Smooth muscle cell (in vitro differentiated cells): ENCODE data around the gene MYCN. TPM values are rescaled to one million over a fixed set of nuclear protein-coding genes. Genes with fewer than 3 reads are reported as not detected.

Experiments used
- DNase-seq: peaks from one replicate; lab custom pipeline; 2025; ENCODE audit not compliant: unreplicated experiment; lab: John Stamatoyannopoulos, UW
- H2AFZ ChIP-seq: fragments of 200-600 bp; sonication (generic); 2 replicates; pipeline ENCODE4 v1.6.0; 2016; ENCODE audit warnings: antibody characterized with exemption, low read depth, mild to moderate bottlenecking
- H3F3A ChIP-seq: fragments of 200-600 bp; sonication (generic); 2 replicates; pipeline ENCODE4 v1.6.0; 2017; ENCODE audit warnings: antibody characterized with exemption, low read depth
- H3K27ac ChIP-seq: fragments of 200-600 bp; sonication (generic); 2 replicates; pipeline ENCODE4 v1.5.1; 2016; ENCODE audit warnings: low read depth, mild to moderate bottlenecking
- H3K27me3 ChIP-seq: fragments of 200-600 bp; sonication (generic); 2 replicates; pipeline ENCODE4 v1.6.1; 2016; ENCODE audit warnings: low read depth, mild to moderate bottlenecking
- H3K36me3 ChIP-seq: fragments of 200-600 bp; sonication (generic); 2 replicates; pipeline ENCODE4 v1.5.1; 2016; ENCODE audit warnings: low read depth
- H3K4me1 ChIP-seq: fragments of 200-600 bp; sonication (generic); 2 replicates; pipeline ENCODE4 v1.5.1; 2016; ENCODE audit warnings: low read depth
- H3K4me2 ChIP-seq: fragments of 200-600 bp; sonication (generic); 2 replicates; pipeline ENCODE4 v1.6.0; 2016; ENCODE audit warnings: mild to moderate bottlenecking
- H3K4me3 ChIP-seq: fragments of 200-600 bp; sonication (generic); 2 replicates; pipeline ENCODE4 v1.5.1; 2016; ENCODE audit warnings: mild to moderate bottlenecking
- H3K79me2 ChIP-seq: fragments of 200-600 bp; sonication (generic); 2 replicates; pipeline ENCODE4 v1.6.0; 2016; ENCODE audit warnings: low read depth, mild to moderate bottlenecking
- H3K9ac ChIP-seq: fragments of 200-600 bp; sonication (generic); 2 replicates; pipeline ENCODE4 v1.6.0; 2016; ENCODE audit warnings: low read depth
- H3K9me3 ChIP-seq: fragments of 200-600 bp; sonication (generic); replicated peaks from 2 replicates; pipeline ENCODE4 v1.5.1; 2016; ENCODE audit warnings: low read depth
- H4K20me1 ChIP-seq: fragments of 200-600 bp; sonication (generic); 2 replicates; pipeline ENCODE4 v1.6.0; 2016; ENCODE audit warnings: low read depth
- CTCF ChIP-seq: fragments of 200-600 bp; sonication (generic); IDR thresholded peaks from 2 replicates; pipeline ENCODE4 v1.5.1; 2017; ENCODE audit warnings: borderline replicate concordance, mild to moderate bottlenecking, antibody characterized with exemption; ENCODE audit not compliant: insufficient read depth, poor library complexity, severe bottlenecking
- WGBS: methylation state at CpG from one replicate; pipeline ENCODE4 v1.1.7; 2016; ENCODE audit warnings: low lambda C conversion rate; 5-methylcytosine and 5-hydroxymethylcytosine counted together
- polyA plus RNA-seq: library from polyadenylated mRNA; unstranded; fragments of >200 nt; fragmentation: Nextera tagmentation; extraction: Ambion mirVana; gene quantifications from 2 replicates; pipeline ENCODE4 v1.2.1, GENCODE V29; 2016
- total RNA-seq: library from RNA; depleted of rRNA; stranded (reverse); fragments of >200 nt; gene quantifications from 2 replicates; pipeline ENCODE4 v1.2.3, GENCODE V29; 2014

Gene MYCN
- total and polyA plus RNA-seq, 2 experiments from 2014 or later: 6.9 to 18.3 TPM

DNA sequence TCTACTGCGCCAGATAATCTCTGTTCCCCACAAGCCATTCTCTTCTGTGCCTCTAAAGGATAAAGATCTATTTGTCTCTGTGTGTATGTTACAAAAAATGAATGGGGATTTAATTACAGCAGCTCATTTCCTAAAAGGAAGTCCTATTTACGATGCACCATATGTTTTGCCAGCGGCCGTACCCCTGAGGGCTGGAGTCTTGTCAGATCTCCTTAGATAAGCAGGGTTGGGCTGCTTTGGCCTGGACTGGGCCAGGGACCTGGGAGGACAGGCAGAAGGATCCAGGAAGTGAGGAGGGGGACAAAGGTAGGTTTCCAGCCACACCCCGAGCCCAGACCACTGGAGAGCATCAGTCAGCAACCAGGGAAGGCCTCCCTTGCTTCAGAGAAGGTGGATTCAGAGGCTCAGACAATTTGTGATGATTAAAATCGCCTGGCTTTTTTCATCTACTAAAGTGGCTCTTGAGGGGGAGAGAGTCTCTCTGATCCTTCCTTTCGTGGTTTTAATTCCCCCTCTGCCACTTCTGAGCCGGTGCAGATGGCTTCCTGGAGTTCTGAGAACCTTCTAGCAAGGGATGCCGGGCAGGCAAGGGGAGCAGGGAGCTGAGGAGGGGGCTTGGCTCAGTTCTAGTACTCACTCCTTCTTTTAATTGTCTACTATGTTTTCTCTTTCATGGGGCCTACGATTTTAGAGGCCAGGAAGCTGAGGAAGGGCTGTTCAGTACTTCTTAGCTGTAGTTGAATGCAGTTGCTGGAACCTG, 42.1 kb downstream of the MYCN start:
- WGBS: 61% methylated on average over 10 of the region's 10 CpGs
- no peak overlapping the region for H3K4me3 ChIP-seq
- H3K36me3 ChIP-seq: no peaks in the 10 kb centered on the region
- H3K79me2 ChIP-seq: no peaks in the 10 kb centered on the region
- no peak for TF ChIP-seq CTCF
- no peak overlapping the region for H3K9ac ChIP-seq
- no peaks in the 10 kb centered on the region for H3F3A ChIP-seq
- H3K4me2 ChIP-seq: no peak overlapping the region
- H3K9me3 ChIP-seq: no peaks in the 10 kb centered on the region
- peaks cover 23% of the 10 kb centered on the region for H3K4me1 ChIP-seq
- no peaks in the 10 kb centered on the region for H3K27me3 ChIP-seq
- no peak overlapping the region for H2AFZ ChIP-seq
- no peaks in the 10 kb centered on the region for H4K20me1 ChIP-seq
- no peak overlapping the region for H3K27ac ChIP-seq
- no peak for DNase-seq

DNA sequence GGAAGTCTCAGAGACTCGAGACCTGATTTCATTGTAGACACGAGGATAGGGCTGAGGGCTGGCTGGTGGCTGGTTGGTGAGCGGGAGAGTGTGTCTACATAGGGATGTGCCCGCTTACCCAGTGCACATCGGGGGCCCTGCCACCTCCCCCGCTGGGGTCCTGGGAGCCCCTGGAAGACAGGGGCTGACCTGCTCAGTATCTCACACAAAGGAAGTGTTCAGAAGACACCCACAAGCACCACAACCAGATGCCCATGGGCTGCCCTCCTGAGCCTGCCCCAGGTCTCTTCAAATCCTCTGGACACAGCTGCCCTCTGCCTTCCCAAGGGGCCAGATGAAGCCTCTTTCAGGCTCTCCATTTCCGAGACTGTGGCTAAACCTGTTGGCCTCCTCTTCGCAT, 43.1 kb downstream of the MYCN start:
- H3K4me3 ChIP-seq: no peak overlapping the region
- peaks cover 23% of the 10 kb centered on the region for H3K4me1 ChIP-seq
- H3F3A ChIP-seq: no peaks in the 10 kb centered on the region
- no peaks in the 10 kb centered on the region for H3K36me3 ChIP-seq
- no peak overlapping the region for H3K27ac ChIP-seq
- no peaks in the 10 kb centered on the region for H4K20me1 ChIP-seq
- H3K27me3 ChIP-seq: no peaks in the 10 kb centered on the region
- no peaks in the 10 kb centered on the region for H3K79me2 ChIP-seq
- H3K9ac ChIP-seq: no peak overlapping the region
- no peak overlapping the region for H3K4me2 ChIP-seq
- 87% methylated on average over 8 of the region's 8 CpGs for WGBS
- TF ChIP-seq CTCF: no peak
- no peak overlapping the region for H2AFZ ChIP-seq
- no peak for DNase-seq
- H3K9me3 ChIP-seq: no peaks in the 10 kb centered on the region

DNA sequence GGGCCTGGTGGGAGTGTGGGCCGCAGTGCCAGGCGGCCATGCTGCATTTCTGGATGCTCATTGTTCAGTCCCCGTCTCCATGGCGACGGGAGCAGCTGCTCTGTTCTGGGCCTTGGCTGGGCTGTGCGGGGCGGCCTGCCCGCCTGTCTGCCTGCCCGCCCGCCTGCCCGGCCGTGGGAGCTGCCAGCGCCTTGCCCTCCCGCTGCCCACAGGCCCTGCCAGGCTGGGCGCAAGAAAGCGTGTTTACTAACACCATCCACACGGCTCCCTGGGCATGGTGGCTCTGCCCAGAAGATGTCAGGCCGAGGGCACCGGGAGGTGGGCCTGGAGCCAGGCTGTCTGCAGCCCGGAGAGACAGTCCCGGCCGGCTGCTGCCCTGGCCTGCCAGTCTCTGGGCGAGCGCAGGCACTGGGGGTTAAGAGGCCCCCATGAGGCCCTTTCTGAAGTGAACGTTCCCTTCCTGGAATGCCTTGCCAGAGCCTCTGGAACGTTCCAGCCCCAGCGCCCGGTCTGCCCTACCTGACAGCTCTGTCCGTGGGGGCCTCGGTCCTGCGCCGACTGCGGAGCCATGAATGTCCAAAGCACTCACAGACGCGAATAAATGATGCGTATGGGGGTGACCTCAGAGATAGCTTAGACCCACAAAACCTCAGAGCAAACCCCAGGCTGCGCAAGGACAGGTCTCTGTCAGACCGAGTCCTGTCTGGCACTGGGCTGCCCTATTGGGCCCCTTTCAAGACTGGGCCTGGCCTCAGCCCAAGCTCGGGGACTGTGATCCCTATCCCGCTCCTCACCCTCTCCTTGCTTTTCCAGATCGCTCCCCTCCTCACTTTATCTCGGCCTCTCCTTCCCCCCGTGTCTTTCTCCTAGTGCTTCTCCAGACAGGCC, 44.3 kb downstream of the MYCN start:
- Histone ChIP-seq H3F3A (no peaks in the 10 kb centered on the region), H3K9ac (no peak overlapping the region)
- WGBS: 91% methylated on average over 43 of the region's 43 CpGs

More for the DNA sequence above, 44.3 kb downstream of the MYCN start:
- Histone ChIP-seq H2AFZ (no peak overlapping the region), H3K36me3 (no peaks in the 10 kb centered on the region), H3K79me2 (no peaks in the 10 kb centered on the region), H3K4me3 (no peak overlapping the region), H3K4me1 (peaks cover 23% of the 10 kb centered on the region), H3K27me3 (no peaks in the 10 kb centered on the region), H3K27ac (no peak overlapping the region), H3K9me3 (no peaks in the 10 kb centered on the region), H3K4me2 (no peak overlapping the region), H4K20me1 (no peaks in the 10 kb centered on the region)
- TF ChIP-seq CTCF: no peak
- no peak for DNase-seq
